Mesenchymal stem cell (in vitro differentiated cells and primary cell): ENCODE results near the gene FTH1. TPM values are rescaled to one million over a fixed set of nuclear protein-coding genes. Genes with fewer than 3 reads are reported as not detected.

Experiments
- small RNA-seq: library from polyadenylated mRNA; stranded (forward); fragments of <200 nt; extraction: miRNeasy Mini kit (QIAGEN cat#:217004); gene quantifications from one replicate; pipeline ENCODE3, GENCODE V24; 2013; ENCODE audit warnings: low read depth

Gene FTH1

Small RNA genes within 50 kb of the gene (small RNA-seq; reads per million reads assigned to genes)
- not detected for gene RNU6-1243P
